Activated naive CD4-positive, alpha-beta T cell treated with anti-CD3 and anti-CD28 coated beads, Interleukin-2, amount 50 U/mL, for 16 hours (primary cell): Measurements from ENCODE around the gene ANKRD42.

ENCODE experiments used
- DNase-seq: peaks from one replicate; pipeline ENCODE4 v3.0.0-alpha.2; 2020

ANKRD42 gene

GRCh38 chr11:83193315-83194280, at the start of gene ANKRD42:
TSS of gene ANKRD42 (plus strand) at chr11:83193712. CDS start at chr11:83194671, 959 bp downstream.
- peak; percentile 83 for DNase-seq

GRCh38 chr11:83147895-83148294, 45.6 kb upstream of the ANKRD42 start:
- DNase-seq = no peak

- no peak for DNase-seq
Measured at GRCh38 chr11:83150450-83150849, 43.1 kb upstream of the ANKRD42 start.

GRCh38 chr11:83151274-83151977, 42.1 kb upstream of the ANKRD42 start:
- DNase-seq = no peak

GRCh38 chr11:83152264-83152663, 41.2 kb upstream of the ANKRD42 start:
- DNase-seq = no peak

- DNase-seq = no peak
Measured at GRCh38 chr11:83153764-83154163, 39.7 kb upstream of the ANKRD42 start.

GRCh38 chr11:83156144-83156995, 37.1 kb upstream of the ANKRD42 start:
- DNase-seq = peak; percentile 97

- no peak for DNase-seq
Measured at GRCh38 chr11:83156996-83157593, 36.4 kb upstream of the ANKRD42 start, which contains the start of gene PCF11. TSS of gene PCF11 (plus strand) at chr11:83157131. CDS start at chr11:83157440, 309 bp downstream.

GRCh38 chr11:83157594-83158356, 35.7 kb upstream of the ANKRD42 start:
- DNase-seq = peak; percentile 46

- DNase-seq = no peak
Measured at GRCh38 chr11:83158357-83158786, 35.1 kb upstream of the ANKRD42 start.

GRCh38 chr11:83158965-83159901, 34.3 kb upstream of the ANKRD42 start:
- no peak for DNase-seq

GRCh38 chr11:83159902-83160865, 33.3 kb upstream of the ANKRD42 start:
- DNase-seq = no peak

- DNase-seq = no peak
Measured at GRCh38 chr11:83161610-83162199, 31.8 kb upstream of the ANKRD42 start.

- DNase-seq = no peak
Measured at GRCh38 chr11:83162377-83162776, 31.1 kb upstream of the ANKRD42 start.

- no peak for DNase-seq
Measured at GRCh38 chr11:83166193-83166866, 27.2 kb upstream of the ANKRD42 start.

GRCh38 chr11:83168756-83169155, 24.8 kb upstream of the ANKRD42 start:
- DNase-seq = no peak

- DNase-seq = no peak
Measured at GRCh38 chr11:83170865-83171264, 22.6 kb upstream of the ANKRD42 start.

- no peak for DNase-seq
Measured at GRCh38 chr11:83172551-83172950, 21.0 kb upstream of the ANKRD42 start.
